ENCODE measurements around the gene ELOVL3.

The ELOVL3 gene

GRCh38 chr10:102262744-102263370, 36.8 kb downstream of the ELOVL3 start:
- H3K4me3 Mint-ChIP-seq = no peak overlapping the region
- H3K9me3 Mint-ChIP-seq = no peaks in the 10 kb centered on the region
- H3K36me3 Mint-ChIP-seq = peaks cover 76% of the 10 kb centered on the region
- ATAC-seq (no peak), DNase-seq (ENCODE audit: low spot score in 2 of 2) (no peak)
- H3K27ac Mint-ChIP-seq = peak overlapping the region; percentile 32
- peaks cover 36% of the 10 kb centered on the region for H3K4me1 Mint-ChIP-seq

- H3K36me3 Mint-ChIP-seq = peaks cover 64% of the 10 kb centered on the region
- H3K4me3 Mint-ChIP-seq = no peak overlapping the region
- no peaks in the 10 kb centered on the region for H3K9me3 Mint-ChIP-seq
- DNase-seq (ENCODE audit: low spot score in 2 of 2) = no peak
- no peak for ATAC-seq
- peaks cover 51% of the 10 kb centered on the region for H3K4me1 Mint-ChIP-seq
- no peak overlapping the region for H3K27ac Mint-ChIP-seq
These were observed 38.3 kb downstream of the ELOVL3 start for GRCh38 chr10:102264371-102264770.

- ATAC-seq (no peak), DNase-seq (ENCODE audit: low spot score in 2 of 2) (no peak)
- no peak overlapping the region for H3K4me3 Mint-ChIP-seq
- H3K9me3 Mint-ChIP-seq = no peaks in the 10 kb centered on the region
- H3K36me3 Mint-ChIP-seq = peaks cover 44% of the 10 kb centered on the region
- peak overlapping the region; percentile 73 for H3K27ac Mint-ChIP-seq
- peaks cover 53% of the 10 kb centered on the region for H3K4me1 Mint-ChIP-seq
These were observed 40.6 kb downstream of the ELOVL3 start for GRCh38 chr10:102266670-102267069.

- peak overlapping the region; percentile 4 for H3K4me3 Mint-ChIP-seq
- peaks cover 44% of the 10 kb centered on the region for H3K36me3 Mint-ChIP-seq
- H3K9me3 Mint-ChIP-seq = no peaks in the 10 kb centered on the region
- peak overlapping the region; percentile 86 for H3K27ac Mint-ChIP-seq
- DNase-seq (ENCODE audit: low spot score in 2 of 2) = no peak
- ATAC-seq = peak; percentile 96
- H3K4me1 Mint-ChIP-seq = peaks cover 51% of the 10 kb centered on the region
These were observed 41.6 kb downstream of the ELOVL3 start for GRCh38 chr10:102267748-102268147.

GRCh38 chr10:102268375-102268888, 42.3 kb downstream of the ELOVL3 start:
- H3K9me3 Mint-ChIP-seq = no peaks in the 10 kb centered on the region
- peaks cover 43% of the 10 kb centered on the region for H3K36me3 Mint-ChIP-seq
- ATAC-seq (peak; percentile 73), DNase-seq (ENCODE audit: low spot score in 2 of 2) (no peak)
- peaks cover 45% of the 10 kb centered on the region for H3K4me1 Mint-ChIP-seq
- peak overlapping the region; percentile 86 for H3K27ac Mint-ChIP-seq
- peak overlapping the region; percentile 4 for H3K4me3 Mint-ChIP-seq

- ATAC-seq (no peak), DNase-seq (ENCODE audit: low spot score in 2 of 2) (no peak)
- H3K9me3 Mint-ChIP-seq = no peaks in the 10 kb centered on the region
- H3K4me1 Mint-ChIP-seq = peaks cover 47% of the 10 kb centered on the region
- peaks cover 45% of the 10 kb centered on the region for H3K36me3 Mint-ChIP-seq
- H3K27ac Mint-ChIP-seq = peak overlapping the region; percentile 86
- no peak overlapping the region for H3K4me3 Mint-ChIP-seq
These were observed 42.9 kb downstream of the ELOVL3 start for GRCh38 chr10:102269017-102269416.

- H3K27ac Mint-ChIP-seq = no peak overlapping the region
- no peak for DNase-seq (ENCODE audit: low spot score in 2 of 2)
- peaks cover 13% of the 10 kb centered on the region for H3K4me1 Mint-ChIP-seq
These were observed 48.0 kb downstream of the ELOVL3 start for GRCh38 chr10:102274062-102274461.

GRCh38 chr10:102275343-102275742, 49.2 kb downstream of the ELOVL3 start:
- no peak for DNase-seq (ENCODE audit: low spot score in 2 of 2)
- peaks cover 16% of the 10 kb centered on the region for H3K4me1 Mint-ChIP-seq
- H3K9me3 Mint-ChIP-seq = no peaks in the 10 kb centered on the region
- ATAC-seq = no peak
- no peak overlapping the region for H3K4me3 Mint-ChIP-seq
- H3K27ac Mint-ChIP-seq = no peak overlapping the region
- H3K36me3 Mint-ChIP-seq = peaks cover 43% of the 10 kb centered on the region

More at GRCh38 chr10:102274062-102274461, 48.0 kb downstream of the ELOVL3 start:
- no peak overlapping the region for H3K4me3 Mint-ChIP-seq
- no peak for ATAC-seq
- H3K9me3 Mint-ChIP-seq = no peaks in the 10 kb centered on the region
- peaks cover 43% of the 10 kb centered on the region for H3K36me3 Mint-ChIP-seq

- no peak overlapping the region for H3K4me3 Mint-ChIP-seq
- H3K4me1 Mint-ChIP-seq = peaks cover 26% of the 10 kb centered on the region
- H3K27ac Mint-ChIP-seq = no peak overlapping the region
- ATAC-seq = no peak
- H3K36me3 Mint-ChIP-seq = peaks cover 29% of the 10 kb centered on the region
- no peaks in the 10 kb centered on the region for H3K9me3 Mint-ChIP-seq
- no peak for DNase-seq (ENCODE audit: low spot score in 2 of 2)
These were observed 53.0 kb downstream of the ELOVL3 start for GRCh38 chr10:102279104-102279503.

Measured in stimulated activated effector memory CD8-positive, alpha-beta T cell treated with anti-CD3 and anti-CD28 coated beads, Interleukin-12 subunit alpha, Interleukin-12 subunit beta, amount 100 ng/mL, for 72 hours (primary cell).